GM12878 (cell line): ENCODE data around the gene ZBTB34. TPM values are rescaled to one million over a fixed set of nuclear protein-coding genes. Genes with fewer than 3 reads are reported as not detected.

Source experiments
- ATAC-seq: fragments of 200-7000 bp; cut with Tn5 transposase; 3 replicates; pipeline ENCODE4 v1.9.1; 2020; ENCODE audit warnings: mild to moderate bottlenecking, moderate library complexity
- BruUV-seq: library from RNA; stranded (reverse); fragments of 400-500 nt; replicated peaks from 2 replicates; lab custom pipeline; 2021; lab: Mats Ljungman, UMichigan
- CTCF ChIA-PET: fragments of 300-600 bp; sonication (Branson Sonifier 250); formaldehyde crosslinking; extraction: SDS; loops from one replicate; lab custom pipeline; 2021; ENCODE audit warnings: inconsistent platforms; lab: Yijun Ruan, JAX
- POLR2A ChIA-PET: fragments of 350-600 bp; formaldehyde crosslinking; extraction: SDS; loops from one replicate; lab custom pipeline; 2021; ENCODE audit warnings: inconsistent platforms; lab: Charles Lee
- RAD21 ChIA-PET: fragments of 300-600 bp; sonication (Branson Sonifier 250); formaldehyde crosslinking; loops from one replicate; lab custom pipeline; 2023; ENCODE audit warnings: antibody characterized with exemption; ENCODE audit not compliant: unreplicated experiment; lab: Charles Lee
- SMC1A ChIA-PET: fragments of 300-600 bp; sonication (Branson Sonifier 250); formaldehyde crosslinking; loops from one replicate; lab custom pipeline; 2023; ENCODE audit not compliant: unreplicated experiment, uncharacterized antibody; lab: Charles Lee
- DNase-seq: peaks from one replicate; pipeline ENCODE4 v3.0.0-alpha.2; 2011; ENCODE audit warnings: low read depth, low spot score
- FAIRE-seq: peaks from 3 replicates; lab custom pipeline; 2011; peaks lifted over from hg19 to GRCh38; lab: Jason Lieb, UNC
- H2AFZ ChIP-seq: 2 replicates; pipeline ENCODE4 v1.6.0; 2011; ENCODE audit warnings: low read depth, low read length, control low read depth; ENCODE audit not compliant: control insufficient read depth
- H3K27ac ChIP-seq: 2 replicates; pipeline ENCODE4 v1.5.1; 2011; ENCODE audit warnings: control low read depth; ENCODE audit not compliant: control insufficient read depth, insufficient read depth
- H3K27me3 ChIP-seq, 2 experiments: replicated peaks in 1 of 2; 2 replicates each; pipeline versions ENCODE4 v1.6.0 to v1.6.1; 2011; ENCODE audit warnings: low read length in 1 of 2; ENCODE audit not compliant: control insufficient read depth in 2 of 2, insufficient read depth in 2 of 2
- H3K36me3 ChIP-seq, 2 experiments: 2 replicates each; pipeline ENCODE4 v1.5.1; 2011; ENCODE audit warnings: low read length in 1 of 2; ENCODE audit not compliant: control insufficient read depth in 2 of 2, insufficient read depth in 2 of 2
- H3K4me1 ChIP-seq: 2 replicates; pipeline ENCODE4 v1.6.1; 2011; ENCODE audit warnings: mild to moderate bottlenecking, low read length, moderate library complexity, mixed read lengths; ENCODE audit not compliant: control insufficient read depth, insufficient read depth
- H3K4me2 ChIP-seq: 2 replicates; pipeline ENCODE4 v1.6.0; 2011; ENCODE audit warnings: control low read depth; ENCODE audit not compliant: control insufficient read depth, insufficient read depth
- H3K4me3 ChIP-seq: fragments of 200-600 bp; sonication (generic); 2 replicates; pipeline ENCODE4 v1.5.1; 2016
- H3K79me2 ChIP-seq: 2 replicates; pipeline ENCODE4 v1.6.0; 2011; ENCODE audit warnings: low read length; ENCODE audit not compliant: control insufficient read depth, insufficient read depth
- H3K9ac ChIP-seq: 2 replicates; pipeline ENCODE4 v1.8.0; 2011; ENCODE audit warnings: low read length, control low read depth, mixed read lengths; ENCODE audit not compliant: control insufficient read depth, insufficient read depth
- H3K9me3 ChIP-seq: replicated peaks from 3 replicates; pipeline ENCODE4 v1.5.1; 2011; ENCODE audit warnings: mild to moderate bottlenecking, low read length; ENCODE audit not compliant: control insufficient read depth, insufficient read depth
- H4K20me1 ChIP-seq: 2 replicates; pipeline ENCODE4 v1.6.0; 2011; ENCODE audit not compliant: control insufficient read depth, insufficient read depth
- BHLHE40 ChIP-seq, 2 experiments: fragments of 450-650 bp in 1 of 2; IDR thresholded peaks; 2 replicates each; pipeline ENCODE4 v1.6.1; 2011 to 2017; ENCODE audit warnings: low read depth in 2 of 2, borderline replicate concordance in 1 of 2, improper control_type of control experiment in 1 of 2, low read length in 1 of 2, mild to moderate bottlenecking in 1 of 2
- BRCA1 ChIP-seq: IDR thresholded peaks from 2 replicates; pipeline ENCODE4 v1.6.1; 2011; ENCODE audit warnings: low read depth, low read length, improper control_type of control experiment
- CHD4 ChIP-seq: fragments of 200-600 bp; sonication (generic); IDR thresholded peaks from 2 replicates; pipeline ENCODE4 v1.6.1; 2016; ENCODE audit warnings: mild to moderate bottlenecking
- CTCF ChIP-seq, 3 experiments: IDR thresholded peaks in 2 of 3; conservative IDR thresholded peaks in 1 of 3; 2 replicates each; pipeline ENCODE4 v1.5.1; 2011; ENCODE audit warnings: low read depth in 3 of 3, low read length in 3 of 3, mild to moderate bottlenecking in 3 of 3, control low read depth in 2 of 3, moderate library complexity in 2 of 3, inconsistent platforms in 1 of 3, mixed read lengths in 1 of 3; ENCODE audit not compliant: control insufficient read depth in 2 of 3, insufficient read depth in 1 of 3; ENCODE audit errors: extremely low read depth in 1 of 3
- EED ChIP-seq: sonication (generic); IDR thresholded peaks from 2 replicates; pipeline ENCODE4 v1.6.1; 2016; ENCODE audit warnings: antibody characterized with exemption, low read depth
- ESRRA ChIP-seq: IDR thresholded peaks from 2 replicates; pipeline ENCODE4 v1.6.1; 2012; ENCODE audit warnings: mild to moderate bottlenecking, low read length, improper control_type of control experiment
- JUND ChIP-seq: IDR thresholded peaks from 2 replicates; pipeline ENCODE4 v1.6.1; 2012; ENCODE audit warnings: low read depth, mild to moderate bottlenecking, low read length, improper control_type of control experiment, moderate library complexity
- LARP7 ChIP-seq: fragments of 450-650 bp; IDR thresholded peaks from 2 replicates; pipeline ENCODE4 v1.6.1; 2017; ENCODE audit warnings: mild to moderate bottlenecking
- MEF2A ChIP-seq: IDR thresholded peaks from 2 replicates; pipeline ENCODE4 v1.6.1; 2011; ENCODE audit warnings: low read depth, mild to moderate bottlenecking, low read length, moderate library complexity; ENCODE audit not compliant: insufficient read depth
- MLLT1 ChIP-seq: fragments of 450-650 bp; IDR thresholded peaks from 2 replicates; pipeline ENCODE4 v1.6.1; 2016; ENCODE audit warnings: mild to moderate bottlenecking
- MTA2 ChIP-seq: fragments of 450-650 bp; IDR thresholded peaks from 2 replicates; pipeline ENCODE4 v1.6.1; 2016; ENCODE audit warnings: low read depth, mild to moderate bottlenecking, moderate library complexity
- MTA3 ChIP-seq: IDR thresholded peaks from 2 replicates; pipeline ENCODE4 v1.6.1; 2012; ENCODE audit warnings: low read length, inconsistent platforms, borderline replicate concordance
- MYB ChIP-seq: fragments of 150-350 bp; IDR thresholded peaks from 2 replicates; pipeline ENCODE4 v1.6.1; 2014; ENCODE audit warnings: mild to moderate bottlenecking, low read depth, low read length, borderline replicate concordance
- MYC ChIP-seq: IDR thresholded peaks from 2 replicates; pipeline ENCODE4 v1.6.1; 2011; ENCODE audit warnings: mild to moderate bottlenecking, low read length, moderate library complexity, inconsistent platforms; ENCODE audit not compliant: insufficient read depth, insufficient replicate concordance, insufficient read length, severe bottlenecking
- NFYA ChIP-seq: IDR thresholded peaks from 2 replicates; pipeline ENCODE4 v1.6.1; 2011; ENCODE audit warnings: low read depth, mild to moderate bottlenecking, low read length, improper control_type of control experiment, borderline replicate concordance
- NR2C1 ChIP-seq: fragments of 450-650 bp; IDR thresholded peaks from 2 replicates; pipeline ENCODE4 v1.6.1; 2017; ENCODE audit warnings: antibody characterized with exemption, mild to moderate bottlenecking, moderate library complexity
- NRF1 ChIP-seq: conservative IDR thresholded peaks from 2 replicates; pipeline ENCODE4 v1.6.1; 2011; ENCODE audit warnings: mild to moderate bottlenecking, low read depth, low read length, improper control_type of control experiment
- PAX5 ChIP-seq: IDR thresholded peaks from 2 replicates; pipeline ENCODE4 v1.6.1; 2011; ENCODE audit warnings: low read depth, low read length, borderline replicate concordance
- RAD21 ChIP-seq: IDR thresholded peaks from 2 replicates; pipeline ENCODE4 v1.6.1; 2011; ENCODE audit warnings: mild to moderate bottlenecking, low read depth, low read length, moderate library complexity; ENCODE audit not compliant: insufficient read depth
- SREBF2 ChIP-seq: IDR thresholded peaks from 2 replicates; pipeline ENCODE4 v1.6.1; 2012; ENCODE audit warnings: mild to moderate bottlenecking, low read length
- ZBED1 ChIP-seq: IDR thresholded peaks from 2 replicates; pipeline ENCODE4 v1.6.1; 2016; ENCODE audit warnings: borderline replicate concordance
- ZNF274 ChIP-seq: IDR thresholded peaks from one replicate; pipeline ENCODE4 v1.8.0; 2011; ENCODE audit not compliant: insufficient read length, insufficient read depth
- ZZZ3 ChIP-seq: IDR thresholded peaks from 2 replicates; pipeline ENCODE4 v1.6.1; 2011; ENCODE audit warnings: low read depth; ENCODE audit not compliant: control insufficient read depth, insufficient read length
- WGBS: methylation state at CpG from one replicate; pipeline ENCODE4 v1.1.6; 2016; ENCODE audit warnings: low lambda C conversion rate; ENCODE audit not compliant: insufficient replicate concordance, insufficient coverage; ENCODE audit errors: missing lambda C conversion rate; 5-methylcytosine and 5-hydroxymethylcytosine counted together
- in situ Hi-C: fragments of 300-500 bp; cut with MboI; formaldehyde crosslinking; loops from 9 replicates; pipeline ENCODE4 v1.14.3; 2018; ENCODE audit warnings: mixed read lengths
- intact Hi-C: fragments of 100-400 bp; cut with micrococcal nuclease; formaldehyde crosslinking; loops from one replicate; pipeline ENCODE4 v1.14.2; 2022; ENCODE audit not compliant: unreplicated experiment
- polyA plus RNA-seq, 11 experiments: library from polyadenylated mRNA; depleted of rRNA in 4 of 11; unstranded in 6 of 11; stranded (reverse) in 5 of 11; fragments of >200 nt; fragmentation: Nextera tagmentation in 4 of 11; fragmentation: Illumina TruSeq in 1 of 11; extraction: Ambion mirVana in 4 of 11; extraction: Trizol in 1 of 11; gene quantifications; 1 replicate in 1 of 11; 2 replicates in 10 of 11; pipeline versions ENCODE4 v1.2.1 to v1.2.3, GENCODE V29; 2011 to 2016; ENCODE audit warnings: inconsistent platforms in 2 of 11, missing spikeins in 2 of 11, low read depth in 1 of 11
- total RNA-seq, 4 experiments: library from RNA; depleted of rRNA in 3 of 4; stranded (reverse); fragments of >200 nt in 3 of 4; fragmentation: Illumina TruSeq in 1 of 4; extraction: Trizol in 1 of 4; gene quantifications; 2 replicates each; pipeline versions ENCODE4 v1.2.1 to v1.2.3, GENCODE V29; 2013 to 2021

Gene ZBTB34
- total and polyA plus RNA-seq, 10 of the 15 experiments (the other 5 are each of a cell fraction or from before 2014, with no cell fraction given) = 0.71 to 11.3 (median 3.8) TPM

- TF ChIP-seq CTCF (IDR thresholded peaks at IDR 0.05 in 2 of 3, conservative IDR thresholded peaks at IDR 0.05 in 1 of 3; ENCODE audit: control insufficient read depth in 2 of 3, extremely low read depth in 1 of 3, insufficient read depth in 1 of 3, low read depth in 3 of 3, low read length in 3 of 3) (peak; percentile 91 to 100 (median 97)), RAD21 (peak; percentile 41), BHLHE40 (IDR thresholded peaks at IDR 0.05; ENCODE audit: borderline replicate concordance in 1 of 2, low read depth in 2 of 2, low read length in 1 of 2) (peak; percentile 43 to 64; a peak in 3 of 4 replicates), EED (no peak), MLLT1 (no peak), LARP7 (peak; percentile 74), ZZZ3 (no peak), BRCA1 (no peak)
Observed at GRCh38 chr9:126860077-126860756, at the start of gene ZBTB34 (continued).

GRCh38 chr9:126813072-126813471, 47.4 kb upstream of the ZBTB34 start:
- in situ Hi-C loops (no loop called here), intact Hi-C loops (no loop called here)
- RAD21 ChIA-PET = no interaction called here
- CTCF ChIA-PET = no interaction called here
- Histone ChIP-seq H4K20me1 (no peaks in the 10 kb centered on the region), H3K4me1 (no peaks in the 10 kb centered on the region; the same call in 1 of the 2 replicates), H3K4me2 (no peak overlapping the region), H3K27me3 (no peaks in the 10 kb centered on the region), H3K9ac (no peak overlapping the region), H3K4me3 (no peak overlapping the region), H3K9me3 (peaks cover 10% of the 10 kb centered on the region), H3K36me3 (peaks cover 3 to 21% of the 10 kb centered on the region in 2 experiments), H3K27ac (no peak overlapping the region), H2AFZ (no peak overlapping the region), H3K79me2 (peaks cover 37% of the 10 kb centered on the region)
- no peak for FAIRE-seq
- SMC1A ChIA-PET = no interaction called here
- DNase-seq = no peak
- no peak for ATAC-seq
- POLR2A ChIA-PET = no interaction called here
- WGBS = 96% methylated on average over 11 of the region's 11 CpGs
- BruUV-seq = no TSS peak
- TF ChIP-seq JUND = no peak
- TF ChIP-seq MTA2 = no peak
- TF ChIP-seq NFYA = no peak
- no peak for TF ChIP-seq ESRRA
- TF ChIP-seq NRF1 = no peak
- no peak for TF ChIP-seq CHD4
- no peak for TF ChIP-seq MYC
- TF ChIP-seq PAX5 = no peak
- no peak for TF ChIP-seq MYB
- no peak for TF ChIP-seq ZBED1
- no peak for TF ChIP-seq MTA3
- no peak for TF ChIP-seq ZNF274
- TF ChIP-seq NR2C1 = no peak
- TF ChIP-seq MEF2A = no peak
- no peak for TF ChIP-seq SREBF2
